Ovary (tissue), 3 donors: Measurements from ENCODE around the gene ADGRA1.

Source experiments
- EP300 ChIP-seq: sonication (generic); formaldehyde crosslinking; IDR thresholded peaks from one replicate; pipeline ENCODE4 v1.6.1; 2017; ENCODE audit warnings: antibody characterized with exemption
- POLR2A ChIP-seq: fragments of 450-650 bp; IDR thresholded peaks from one replicate; pipeline ENCODE4 v1.6.1; 2017; ENCODE audit warnings: antibody characterized with exemption, mild to moderate bottlenecking, moderate library complexity
- TF ChIP-seq, protein P1 (sequence below), 3 donors: fragments of 450-650 bp in 2 of 3; fragments of 200-600 bp in 1 of 3; IDR thresholded peaks; one replicate each; pipeline versions ENCODE4 v1.5.1 to v1.8.0; 2016 to 2022; ENCODE audit warnings: antibody characterized with exemption in 3 of 3, mild to moderate bottlenecking in 1 of 3
- donor health status: DM: no; HTN: no; CAD: no.

DNA sequence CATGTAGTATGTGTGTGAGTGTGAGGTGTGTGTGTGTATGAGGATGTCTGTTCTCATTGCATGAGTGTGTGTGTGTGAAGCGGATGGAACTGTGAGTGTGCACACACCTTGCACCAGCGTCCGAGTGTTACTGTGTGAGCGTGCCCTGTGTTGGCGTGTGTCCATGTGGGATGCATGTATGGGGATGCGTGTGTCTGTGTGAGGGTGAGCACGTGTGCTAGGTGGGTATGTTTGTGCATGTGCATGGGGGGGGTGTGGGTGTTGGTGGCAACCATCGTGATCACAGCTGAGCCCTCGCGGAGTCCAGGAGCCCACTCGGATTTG is 78.7 kb downstream of the ADGRA1 start:
- TF ChIP-seq, protein P1, sequence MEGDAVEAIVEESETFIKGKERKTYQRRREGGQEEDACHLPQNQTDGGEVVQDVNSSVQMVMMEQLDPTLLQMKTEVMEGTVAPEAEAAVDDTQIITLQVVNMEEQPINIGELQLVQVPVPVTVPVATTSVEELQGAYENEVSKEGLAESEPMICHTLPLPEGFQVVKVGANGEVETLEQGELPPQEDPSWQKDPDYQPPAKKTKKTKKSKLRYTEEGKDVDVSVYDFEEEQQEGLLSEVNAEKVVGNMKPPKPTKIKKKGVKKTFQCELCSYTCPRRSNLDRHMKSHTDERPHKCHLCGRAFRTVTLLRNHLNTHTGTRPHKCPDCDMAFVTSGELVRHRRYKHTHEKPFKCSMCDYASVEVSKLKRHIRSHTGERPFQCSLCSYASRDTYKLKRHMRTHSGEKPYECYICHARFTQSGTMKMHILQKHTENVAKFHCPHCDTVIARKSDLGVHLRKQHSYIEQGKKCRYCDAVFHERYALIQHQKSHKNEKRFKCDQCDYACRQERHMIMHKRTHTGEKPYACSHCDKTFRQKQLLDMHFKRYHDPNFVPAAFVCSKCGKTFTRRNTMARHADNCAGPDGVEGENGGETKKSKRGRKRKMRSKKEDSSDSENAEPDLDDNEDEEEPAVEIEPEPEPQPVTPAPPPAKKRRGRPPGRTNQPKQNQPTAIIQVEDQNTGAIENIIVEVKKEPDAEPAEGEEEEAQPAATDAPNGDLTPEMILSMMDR (IDR thresholded peaks at IDR 0.05): no peak
- no peak for TF ChIP-seq POLR2A
- TF ChIP-seq EP300: no peak
